Testis (tissue), 2 donors: ENCODE results near the gene EPGN.

Experiments used
- POLR2A ChIP-seq: fragments of 450-650 bp; IDR thresholded peaks from one replicate; pipeline ENCODE4 v1.6.1; 2017; ENCODE audit warnings: antibody characterized with exemption, mild to moderate bottlenecking, moderate library complexity
- TF ChIP-seq, protein P1 (sequence below), 3 experiments: fragments of 450-650 bp in 2 of 3; fragments of 200-600 bp in 1 of 3; sonication (generic) in 1 of 3; IDR thresholded peaks; one replicate each; pipeline ENCODE4 v1.5.1; 2016 to 2019; ENCODE audit warnings: antibody characterized with exemption in 3 of 3, mild to moderate bottlenecking in 2 of 3, moderate library complexity in 1 of 3

DNA sequence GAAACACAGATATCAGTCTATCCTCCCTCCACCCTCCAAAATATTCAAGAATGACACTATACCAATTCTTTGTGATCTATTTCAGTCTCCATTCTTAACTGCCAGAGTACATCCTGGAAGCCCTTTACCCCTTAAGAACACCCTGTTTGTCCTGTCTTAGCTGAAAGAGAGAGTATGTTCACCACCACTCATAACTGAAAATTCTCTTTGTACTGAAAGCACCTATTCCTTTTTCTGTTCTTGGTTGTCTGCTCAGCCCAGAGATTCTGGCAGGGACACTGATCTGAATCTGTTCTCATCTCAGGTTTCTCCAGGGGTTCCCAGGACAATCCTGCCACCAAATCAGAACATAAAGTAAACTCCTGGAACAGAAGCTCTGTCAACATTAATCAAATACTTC lies 31.2 kb downstream of the EPGN start:
- TF ChIP-seq, protein P1, sequence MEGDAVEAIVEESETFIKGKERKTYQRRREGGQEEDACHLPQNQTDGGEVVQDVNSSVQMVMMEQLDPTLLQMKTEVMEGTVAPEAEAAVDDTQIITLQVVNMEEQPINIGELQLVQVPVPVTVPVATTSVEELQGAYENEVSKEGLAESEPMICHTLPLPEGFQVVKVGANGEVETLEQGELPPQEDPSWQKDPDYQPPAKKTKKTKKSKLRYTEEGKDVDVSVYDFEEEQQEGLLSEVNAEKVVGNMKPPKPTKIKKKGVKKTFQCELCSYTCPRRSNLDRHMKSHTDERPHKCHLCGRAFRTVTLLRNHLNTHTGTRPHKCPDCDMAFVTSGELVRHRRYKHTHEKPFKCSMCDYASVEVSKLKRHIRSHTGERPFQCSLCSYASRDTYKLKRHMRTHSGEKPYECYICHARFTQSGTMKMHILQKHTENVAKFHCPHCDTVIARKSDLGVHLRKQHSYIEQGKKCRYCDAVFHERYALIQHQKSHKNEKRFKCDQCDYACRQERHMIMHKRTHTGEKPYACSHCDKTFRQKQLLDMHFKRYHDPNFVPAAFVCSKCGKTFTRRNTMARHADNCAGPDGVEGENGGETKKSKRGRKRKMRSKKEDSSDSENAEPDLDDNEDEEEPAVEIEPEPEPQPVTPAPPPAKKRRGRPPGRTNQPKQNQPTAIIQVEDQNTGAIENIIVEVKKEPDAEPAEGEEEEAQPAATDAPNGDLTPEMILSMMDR (IDR thresholded peaks at IDR 0.05): no peak
- no peak for TF ChIP-seq POLR2A
